HG03521 (cell line): Measurements from ENCODE around the gene TRAF6.
"Not testable (repeated sequence)": the region's sequence is repeated elsewhere in the genome, so short reads cannot be mapped to it uniquely, and the experiment has no call there.

ENCODE experiments used
- ATAC-seq: cut with Tn5 transposase; IDR thresholded peaks from one replicate; pipeline ENCODE4 v1.9.1; 2021; ENCODE audit warnings: mild to moderate bottlenecking, moderate library complexity; ENCODE audit not compliant: unreplicated experiment

TRAF6 gene

GRCh38 chr11:36498721-36499120, 11.4 kb downstream of the TRAF6 start:
- ATAC-seq: no peak

GRCh38 chr11:36493332-36493731, 16.7 kb downstream of the TRAF6 start:
- no peak for ATAC-seq

- no peak for ATAC-seq
These were observed 17.3 kb downstream of the TRAF6 start for GRCh38 chr11:36492724-36493304.

GRCh38 chr11:36490026-36490806, 19.9 kb downstream of the TRAF6 start:
- ATAC-seq: no peak

- ATAC-seq: no peak
These were observed 22.0 kb downstream of the TRAF6 start for GRCh38 chr11:36488096-36488495.

GRCh38 chr11:36487619-36488018, 22.5 kb downstream of the TRAF6 start:
- ATAC-seq: no peak

- ATAC-seq: no peak
These were observed 24.6 kb downstream of the TRAF6 start for GRCh38 chr11:36485298-36486002.

- not testable (repeated sequence) for ATAC-seq
These were observed 27.0 kb downstream of the TRAF6 start for GRCh38 chr11:36483042-36483441.

- no peak for ATAC-seq
These were observed 29.2 kb downstream of the TRAF6 start for GRCh38 chr11:36480833-36481232.

GRCh38 chr11:36478700-36479329, 31.3 kb downstream of the TRAF6 start:
- ATAC-seq: no peak

GRCh38 chr11:36475192-36475591, 34.9 kb downstream of the TRAF6 start:
- no peak for ATAC-seq

GRCh38 chr11:36471577-36471976, 38.5 kb downstream of the TRAF6 start:
- ATAC-seq: no peak

- ATAC-seq: no peak
These were observed 39.9 kb downstream of the TRAF6 start for GRCh38 chr11:36469881-36470802.

GRCh38 chr11:36469063-36469462, 41.0 kb downstream of the TRAF6 start:
- ATAC-seq: no peak

- no peak for ATAC-seq
These were observed 42.2 kb downstream of the TRAF6 start for GRCh38 chr11:36467916-36468315.

GRCh38 chr11:36467012-36467411, 43.1 kb downstream of the TRAF6 start:
- ATAC-seq: no peak

- no peak for ATAC-seq
These were observed 44.5 kb downstream of the TRAF6 start for GRCh38 chr11:36465449-36466163.

- ATAC-seq: no peak
These were observed 45.4 kb downstream of the TRAF6 start for GRCh38 chr11:36464720-36465119.

GRCh38 chr11:36463781-36464180, 46.3 kb downstream of the TRAF6 start:
- ATAC-seq: no peak

GRCh38 chr11:36462321-36462720, 47.8 kb downstream of the TRAF6 start:
- no peak for ATAC-seq
